GM21619 (cell line): ENCODE results near the gene PURA.
"Not testable (repeated sequence)": the region's sequence is repeated elsewhere in the genome, so short reads cannot be mapped to it uniquely, and the experiment has no call there.

Experiments
- ATAC-seq: cut with Tn5 transposase; IDR thresholded peaks from one replicate; pipeline ENCODE4 v1.9.1; 2021; ENCODE audit not compliant: unreplicated experiment

Gene PURA

GRCh38 chr5:140134277-140134935 is 20.5 kb downstream of the PURA start:
- ATAC-seq = no peak

- no peak for ATAC-seq
These were observed 21.2 kb downstream of the PURA start for GRCh38 chr5:140135127-140135526.

GRCh38 chr5:140136624-140137023 is 22.7 kb downstream of the PURA start:
- no peak for ATAC-seq

GRCh38 chr5:140140435-140140834 is 26.5 kb downstream of the PURA start:
- ATAC-seq = no peak

GRCh38 chr5:140141241-140141640 is 27.3 kb downstream of the PURA start:
- no peak for ATAC-seq

GRCh38 chr5:140142246-140142645 is 28.3 kb downstream of the PURA start:
- no peak for ATAC-seq

- ATAC-seq = no peak
These were observed 28.9 kb downstream of the PURA start for GRCh38 chr5:140142856-140143255.

- no peak for ATAC-seq
These were observed 29.8 kb downstream of the PURA start for GRCh38 chr5:140143521-140144258.

- no peak for ATAC-seq
These were observed 31.3 kb downstream of the PURA start for GRCh38 chr5:140145256-140145655.

- ATAC-seq = no peak
These were observed 32.1 kb downstream of the PURA start for GRCh38 chr5:140145818-140146522.

GRCh38 chr5:140146523-140146842 is 32.6 kb downstream of the PURA start:
- ATAC-seq = no peak

- no peak for ATAC-seq
These were observed 33.6 kb downstream of the PURA start for GRCh38 chr5:140147460-140147859.

- no peak for ATAC-seq
These were observed 34.6 kb downstream of the PURA start for GRCh38 chr5:140148508-140148907.

- no peak for ATAC-seq
These were observed 36.3 kb downstream of the PURA start for GRCh38 chr5:140150201-140150600.

GRCh38 chr5:140151144-140152021 is 37.5 kb downstream of the PURA start:
- no peak for ATAC-seq

GRCh38 chr5:140152022-140152999 is 38.4 kb downstream of the PURA start:
- no peak for ATAC-seq

- no peak for ATAC-seq
These were observed 39.3 kb downstream of the PURA start for GRCh38 chr5:140153255-140153654.

GRCh38 chr5:140153905-140154304 is 40.0 kb downstream of the PURA start:
- no peak for ATAC-seq

GRCh38 chr5:140154710-140155381 is 40.9 kb downstream of the PURA start:
- ATAC-seq = not testable (repeated sequence)
